Transverse colon (tissue), 4 donors: ENCODE measurements around the gene ATP11A. TPM values are rescaled to one million over a fixed set of nuclear protein-coding genes. Genes with fewer than 3 reads are reported as not detected.

ENCODE experiments used
- DNase-seq: peaks from one replicate; pipeline ENCODE4 v3.0.0-alpha.2; 2019
- H3K27ac ChIP-seq, 4 donors: fragments of 200-600 bp; sonication (generic); 2 replicates each; pipeline ENCODE4 v1.5.1; 2016 to 2018; ENCODE audit warnings: inconsistent platforms in 4 of 4
- H3K27me3 ChIP-seq: fragments of 200-600 bp; sonication (generic); 2 replicates; pipeline ENCODE4 v1.5.1; 2017; ENCODE audit warnings: inconsistent platforms
- H3K36me3 ChIP-seq, 4 donors: fragments of 200-600 bp; sonication (generic); 2 replicates each; pipeline ENCODE4 v1.5.1; 2017 to 2019; ENCODE audit warnings: inconsistent platforms in 4 of 4
- H3K4me1 ChIP-seq, 4 donors: fragments of 200-600 bp; sonication (generic); 2 replicates each; pipeline ENCODE4 v1.5.1; 2017 to 2020; ENCODE audit warnings: inconsistent platforms in 4 of 4
- H3K4me3 ChIP-seq, 4 donors: fragments of 200-600 bp; sonication (generic); 1 replicate in 1 of 4; 2 replicates in 3 of 4; pipeline versions ENCODE4 v1.5.1 to v1.6.1; 2017 to 2019; ENCODE audit warnings: inconsistent platforms in 4 of 4
- H3K9me3 ChIP-seq, 2 donors: fragments of 200-600 bp; sonication (generic); 2 replicates each; pipeline ENCODE4 v1.5.1; 2017 to 2019; ENCODE audit warnings: inconsistent platforms in 2 of 2
- CTCF ChIP-seq, 5 experiments: fragments of 200-600 bp in 3 of 5; fragments of 450-650 bp in 2 of 5; sonication (generic) in 3 of 5; IDR thresholded peaks; 1 replicate in 2 of 5; 2 replicates in 3 of 5; pipeline ENCODE4 v1.5.1; 2016 to 2017; ENCODE audit warnings: antibody characterized with exemption in 5 of 5, inconsistent platforms in 3 of 5, mild to moderate bottlenecking in 2 of 5, moderate library complexity in 1 of 5
- EP300 ChIP-seq: sonication (generic); formaldehyde crosslinking; IDR thresholded peaks from one replicate; pipeline ENCODE4 v1.6.1; 2017; ENCODE audit warnings: antibody characterized with exemption, low read depth
- POLR2A ChIP-seq: fragments of 450-650 bp; IDR thresholded peaks from one replicate; pipeline ENCODE4 v1.6.1; 2016; ENCODE audit warnings: antibody characterized with exemption, mild to moderate bottlenecking, moderate library complexity
- POLR2AphosphoS5 ChIP-seq, 3 donors: sonication (generic); formaldehyde crosslinking; IDR thresholded peaks; one replicate each; pipeline ENCODE4 v1.6.1; 2016; ENCODE audit warnings: antibody characterized with exemption in 3 of 3
- WGBS, 2 donors: methylation state at CpG; one replicate each; pipeline ENCODE4 v1.1.5; 2018; ENCODE audit warnings: low coverage in 1 of 2; 5-methylcytosine and 5-hydroxymethylcytosine counted together
- in situ Hi-C, 4 donors: fragments of 200-750 bp; cut with MboI; loops; one replicate each; pipeline versions ENCODE4 v1.15.0 to v1.15.1; 2017; ENCODE audit warnings: low sequenced_read_pairs in 3 of 4, low pct_ligation_motif_present in 1 of 4, low pct_unique_long_range_greater_than_20kb in 1 of 4
- intact Hi-C: fragments of 100-400 bp; cut with DNase I; formaldehyde crosslinking; loops from one replicate; pipeline ENCODE4 v1.15.1; 2023; ENCODE audit warnings: low total_unique reads
- total RNA-seq, 4 donors: library from RNA; depleted of rRNA; stranded (reverse); fragments of >200 nt; gene quantifications; one replicate each; pipeline ENCODE4 v1.1.0, GENCODE V29; 2016

The ATP11A gene
- total RNA-seq, 4 donors from 2014 or later, result 10.2 to 17.5 (median 13.3) TPM

- no peaks in the 10 kb centered on the region for H3K36me3 ChIP-seq
- H3K4me3 ChIP-seq, result no peak overlapping the region
- no peak overlapping the region for H3K27ac ChIP-seq
- no peaks in the 10 kb centered on the region for H3K9me3 ChIP-seq
- peaks cover 0 to 30% (median 10%) of the 10 kb centered on the region in 4 donors for H3K4me1 ChIP-seq
- no peak for DNase-seq
- intact Hi-C loops, result no loop called here
- WGBS, 2 donors, result 88 to 93% methylated on average over 3 to 18 of the region's 18 CpGs
- in situ Hi-C loops, result no loop called here
- no peak for TF ChIP-seq CTCF (IDR thresholded peaks at IDR 0.05)
- TF ChIP-seq EP300, result no peak
- TF ChIP-seq POLR2AphosphoS5 (IDR thresholded peaks at IDR 0.05), result no peak
- no peak for TF ChIP-seq POLR2A
- no peaks in the 10 kb centered on the region for H3K27me3 ChIP-seq
Measured at GRCh38 chr13:112769615-112770014, 79.8 kb downstream of the ATP11A start.

GRCh38 chr13:112770504-112770903, 80.7 kb downstream of the ATP11A start:
- in situ Hi-C loops, result no loop called here
- Histone ChIP-seq H3K9me3 (no peaks in the 10 kb centered on the region), H3K36me3 (no peaks in the 10 kb centered on the region), H3K27me3 (no peaks in the 10 kb centered on the region), H3K27ac (no peak overlapping the region), H3K4me1 (peaks cover 0 to 30% (median 10%) of the 10 kb centered on the region in 4 donors), H3K4me3 (no peak overlapping the region)
- 86 to 100% methylated on average over 3 to 26 of the region's 26 CpGs for WGBS, 2 donors
- TF ChIP-seq POLR2A (no peak), EP300 (no peak), CTCF (IDR thresholded peaks at IDR 0.05) (no peak), POLR2AphosphoS5 (IDR thresholded peaks at IDR 0.05) (no peak)
- no peak for DNase-seq
- intact Hi-C loops, result no loop called here

- H3K27ac ChIP-seq, result no peak overlapping the region
- TF ChIP-seq EP300 (no peak), POLR2AphosphoS5 (IDR thresholded peaks at IDR 0.05) (no peak), CTCF (IDR thresholded peaks at IDR 0.05) (no peak)
- in situ Hi-C loops, result no loop called here
- DNase-seq, result no peak
- H3K4me3 ChIP-seq, result no peak overlapping the region
- H3K36me3 ChIP-seq, result no peaks in the 10 kb centered on the region
- WGBS, 2 donors, result 74 to 80% methylated on average over 9 to 20 of the region's 20 CpGs
- peaks cover 0 to 30% (median 10%) of the 10 kb centered on the region in 4 donors for H3K4me1 ChIP-seq
- H3K9me3 ChIP-seq, result no peaks in the 10 kb centered on the region
- intact Hi-C loops, result no loop called here
- H3K27me3 ChIP-seq, result no peaks in the 10 kb centered on the region
Measured at GRCh38 chr13:112771139-112771876, 81.5 kb downstream of the ATP11A start.

- 47 to 61% methylated on average over 15 to 18 of the region's 18 CpGs for WGBS, 2 donors
- H3K27me3 ChIP-seq, result no peaks in the 10 kb centered on the region
- no peaks in the 10 kb centered on the region for H3K36me3 ChIP-seq
- no peak overlapping the region for H3K4me3 ChIP-seq
- no peak for TF ChIP-seq CTCF (IDR thresholded peaks at IDR 0.05)
- TF ChIP-seq EP300, result no peak
- TF ChIP-seq POLR2AphosphoS5 (IDR thresholded peaks at IDR 0.05), result no peak
- TF ChIP-seq POLR2A, result no peak
- no peak for DNase-seq
- H3K9me3 ChIP-seq, result no peaks in the 10 kb centered on the region
- peaks cover 0 to 30% (median 10%) of the 10 kb centered on the region in 4 donors for H3K4me1 ChIP-seq
- in situ Hi-C loops (no loop called here), intact Hi-C loops (no loop called here)
- H3K27ac ChIP-seq, result no peak overlapping the region
Measured at GRCh38 chr13:112771877-112772538, 82.2 kb downstream of the ATP11A start.
